Sigmoid colon (tissue), 7 donors: ENCODE data around the gene LARGE1. TPM values are rescaled to one million over a fixed set of nuclear protein-coding genes. Genes with fewer than 3 reads are reported as not detected.

ENCODE experiments used
- DNase-seq: peaks from one replicate; pipeline ENCODE4 v3.0.0-alpha.2; 2019
- H3K27ac ChIP-seq, 4 donors: fragments of 200-600 bp; sonication (generic); one replicate each; pipeline ENCODE4 v1.5.1; 2016 to 2019; ENCODE audit warnings: mild to moderate bottlenecking in 1 of 4
- H3K27me3 ChIP-seq, 3 donors: fragments of 200-600 bp; sonication (generic); one replicate each; pipeline ENCODE4 v1.5.1; 2019; ENCODE audit warnings: mild to moderate bottlenecking in 1 of 3
- H3K36me3 ChIP-seq, 4 donors: fragments of 200-600 bp; sonication (generic); one replicate each; pipeline ENCODE4 v1.5.1; 2016 to 2019
- H3K4me1 ChIP-seq, 4 donors: fragments of 200-600 bp; sonication (generic); one replicate each; pipeline ENCODE4 v1.5.1; 2017 to 2019
- H3K4me3 ChIP-seq, 4 donors: fragments of 200-600 bp; sonication (generic); one replicate each; pipeline ENCODE4 v1.5.1; 2017 to 2019; ENCODE audit warnings: mild to moderate bottlenecking in 2 of 4, moderate library complexity in 1 of 4
- H3K9me3 ChIP-seq, 4 donors: fragments of 200-600 bp in 3 of 4; sonication (generic) in 3 of 4; one replicate each; pipeline versions ENCODE4 v1.5.1 to v1.6.1; 2013 to 2019
- EP300 ChIP-seq, 4 donors: sonication (generic); formaldehyde crosslinking; IDR thresholded peaks; one replicate each; pipeline ENCODE4 v1.6.1; 2017; ENCODE audit warnings: antibody characterized with exemption in 4 of 4
- POLR2A ChIP-seq, 2 donors: fragments of 450-650 bp; IDR thresholded peaks; one replicate each; pipeline ENCODE4 v1.6.1; 2016; ENCODE audit warnings: antibody characterized with exemption in 2 of 2, mild to moderate bottlenecking in 2 of 2, moderate library complexity in 2 of 2
- POLR2AphosphoS5 ChIP-seq, 4 donors: sonication (generic); formaldehyde crosslinking; IDR thresholded peaks; one replicate each; pipeline ENCODE4 v1.6.1; 2017; ENCODE audit warnings: antibody characterized with exemption in 4 of 4
- WGBS, 2 donors: extraction: QIAGEN DNeasy Blood & Tissue Kit; methylation state at CpG; one replicate each; pipeline ENCODE4 v1.1.7; 2013; 5-methylcytosine and 5-hydroxymethylcytosine counted together
- intact Hi-C: fragments of 100-400 bp; cut with DNase I; formaldehyde crosslinking; loops from one replicate; pipeline ENCODE4 v1.15.1; 2023
- polyA plus RNA-seq, 3 donors: library from polyadenylated mRNA; stranded (reverse); fragments of 200-250 nt; gene quantifications; one replicate each; pipeline ENCODE4 v1.2.3, GENCODE V29; 2013
- total RNA-seq, 4 donors: library from RNA; depleted of rRNA; stranded (reverse); fragments of >200 nt; gene quantifications; one replicate each; pipeline ENCODE4 v1.1.0, GENCODE V29; 2016
- TF ChIP-seq, protein P1 (sequence below), 4 experiments: fragments of 450-650 bp in 3 of 4; fragments of 200-600 bp in 1 of 4; IDR thresholded peaks; one replicate each; pipeline ENCODE4 v1.5.1; 2016 to 2019; ENCODE audit warnings: antibody characterized with exemption in 4 of 4, mild to moderate bottlenecking in 3 of 4, moderate library complexity in 2 of 4
- donor health status: healthy with polysubstance abuse.
- donor health status: Bipolar disorder and iron deficiency.
- donor health status: healthy.

The LARGE1 gene
- total and polyA plus RNA-seq, 7 donors = 5.8 to 74.4 (median 38.0) TPM

GRCh38 chr22:33431300-33431699, 489.0 kb downstream of the LARGE1 start:
- Histone ChIP-seq H3K4me3 (no peak overlapping the region), H3K27me3 (no peaks in the 10 kb centered on the region), H3K36me3 (peaks cover 0 to 26% (median 6%) of the 10 kb centered on the region in 4 donors), H3K4me1 (no peaks in the 10 kb centered on the region), H3K27ac (no peak overlapping the region), H3K9me3 (no peaks in the 10 kb centered on the region)
- no peak for TF ChIP-seq POLR2A (IDR thresholded peaks at IDR 0.05)
- TF ChIP-seq, protein P1, sequence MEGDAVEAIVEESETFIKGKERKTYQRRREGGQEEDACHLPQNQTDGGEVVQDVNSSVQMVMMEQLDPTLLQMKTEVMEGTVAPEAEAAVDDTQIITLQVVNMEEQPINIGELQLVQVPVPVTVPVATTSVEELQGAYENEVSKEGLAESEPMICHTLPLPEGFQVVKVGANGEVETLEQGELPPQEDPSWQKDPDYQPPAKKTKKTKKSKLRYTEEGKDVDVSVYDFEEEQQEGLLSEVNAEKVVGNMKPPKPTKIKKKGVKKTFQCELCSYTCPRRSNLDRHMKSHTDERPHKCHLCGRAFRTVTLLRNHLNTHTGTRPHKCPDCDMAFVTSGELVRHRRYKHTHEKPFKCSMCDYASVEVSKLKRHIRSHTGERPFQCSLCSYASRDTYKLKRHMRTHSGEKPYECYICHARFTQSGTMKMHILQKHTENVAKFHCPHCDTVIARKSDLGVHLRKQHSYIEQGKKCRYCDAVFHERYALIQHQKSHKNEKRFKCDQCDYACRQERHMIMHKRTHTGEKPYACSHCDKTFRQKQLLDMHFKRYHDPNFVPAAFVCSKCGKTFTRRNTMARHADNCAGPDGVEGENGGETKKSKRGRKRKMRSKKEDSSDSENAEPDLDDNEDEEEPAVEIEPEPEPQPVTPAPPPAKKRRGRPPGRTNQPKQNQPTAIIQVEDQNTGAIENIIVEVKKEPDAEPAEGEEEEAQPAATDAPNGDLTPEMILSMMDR (IDR thresholded peaks at IDR 0.05) = no peak
- no peak for TF ChIP-seq POLR2AphosphoS5 (IDR thresholded peaks at IDR 0.05)
- no peak for TF ChIP-seq EP300 (IDR thresholded peaks at IDR 0.05)
- 90 to 97% methylated on average over 3 of the region's 3 CpGs for WGBS, 2 donors
- intact Hi-C loops = no loop called here
- DNase-seq = no peak

GRCh38 chr22:33429281-33429680, 491.0 kb downstream of the LARGE1 start:
- intact Hi-C loops = no loop called here
- no peaks in the 10 kb centered on the region for H3K4me1 ChIP-seq
- H3K36me3 ChIP-seq = peaks cover 0 to 26% (median 6%) of the 10 kb centered on the region in 4 donors
- no peak overlapping the region for H3K27ac ChIP-seq
- no peak overlapping the region for H3K4me3 ChIP-seq
- no peak for TF ChIP-seq POLR2A (IDR thresholded peaks at IDR 0.05)
- no peak for TF ChIP-seq POLR2AphosphoS5 (IDR thresholded peaks at IDR 0.05)
- TF ChIP-seq, protein P1 (IDR thresholded peaks at IDR 0.05) = no peak
- WGBS, 2 donors = 89 to 95% methylated on average over 7 of the region's 7 CpGs
- DNase-seq = no peak
- H3K9me3 ChIP-seq = no peaks in the 10 kb centered on the region
- no peaks in the 10 kb centered on the region for H3K27me3 ChIP-seq

GRCh38 chr22:33427461-33427860, 492.8 kb downstream of the LARGE1 start:
- H3K9me3 ChIP-seq = no peaks in the 10 kb centered on the region
- TF ChIP-seq POLR2AphosphoS5 (IDR thresholded peaks at IDR 0.05) (no peak), POLR2A (IDR thresholded peaks at IDR 0.05) (no peak), EP300 (IDR thresholded peaks at IDR 0.05) (no peak)
- TF ChIP-seq, protein P1 (IDR thresholded peaks at IDR 0.05) = no peak
- no peak for DNase-seq

GRCh38 chr22:33426451-33426850, 493.8 kb downstream of the LARGE1 start:
- Histone ChIP-seq H3K4me1 (no peaks in the 10 kb centered on the region), H3K4me3 (no peak overlapping the region), H3K36me3 (peaks cover 0 to 19% (median under 1%) of the 10 kb centered on the region in 4 donors), H3K27me3 (no peaks in the 10 kb centered on the region), H3K27ac (no peak overlapping the region), H3K9me3 (no peaks in the 10 kb centered on the region)
- TF ChIP-seq POLR2A (IDR thresholded peaks at IDR 0.05) (no peak), EP300 (IDR thresholded peaks at IDR 0.05) (no peak), POLR2AphosphoS5 (IDR thresholded peaks at IDR 0.05) (no peak)
- TF ChIP-seq, protein P1 (IDR thresholded peaks at IDR 0.05) = no peak
- intact Hi-C loops = no loop called here
- DNase-seq = no peak
- WGBS, 2 donors = 73 to 80% methylated on average over 3 of the region's 3 CpGs

More at GRCh38 chr22:33427461-33427860, 492.8 kb downstream of the LARGE1 start:
- Histone ChIP-seq H3K27ac (no peak overlapping the region), H3K4me1 (no peaks in the 10 kb centered on the region), H3K27me3 (no peaks in the 10 kb centered on the region), H3K36me3 (peaks cover 0 to 26% (median 6%) of the 10 kb centered on the region in 4 donors), H3K4me3 (no peak overlapping the region)
- intact Hi-C loops = no loop called here
- 91 to 94% methylated on average over 6 of the region's 6 CpGs for WGBS, 2 donors

- H3K9me3 ChIP-seq = no peaks in the 10 kb centered on the region
- 86 to 91% methylated on average over 3 of the region's 3 CpGs for WGBS, 2 donors
- no peaks in the 10 kb centered on the region for H3K27me3 ChIP-seq
- H3K36me3 ChIP-seq = no peaks in the 10 kb centered on the region
- H3K27ac ChIP-seq = no peak overlapping the region
- intact Hi-C loops = no loop called here
- H3K4me3 ChIP-seq = no peak overlapping the region
- no peak for DNase-seq
- no peak for TF ChIP-seq POLR2A (IDR thresholded peaks at IDR 0.05)
- TF ChIP-seq EP300 (IDR thresholded peaks at IDR 0.05) = no peak
- TF ChIP-seq, protein P1 (IDR thresholded peaks at IDR 0.05) = no peak
- TF ChIP-seq POLR2AphosphoS5 (IDR thresholded peaks at IDR 0.05) = no peak
- H3K4me1 ChIP-seq = no peaks in the 10 kb centered on the region
Observed at GRCh38 chr22:33421859-33422258, 498.4 kb downstream of the LARGE1 start.
